ENCODE measurements around the gene FUOM.

FUOM gene

DNA sequence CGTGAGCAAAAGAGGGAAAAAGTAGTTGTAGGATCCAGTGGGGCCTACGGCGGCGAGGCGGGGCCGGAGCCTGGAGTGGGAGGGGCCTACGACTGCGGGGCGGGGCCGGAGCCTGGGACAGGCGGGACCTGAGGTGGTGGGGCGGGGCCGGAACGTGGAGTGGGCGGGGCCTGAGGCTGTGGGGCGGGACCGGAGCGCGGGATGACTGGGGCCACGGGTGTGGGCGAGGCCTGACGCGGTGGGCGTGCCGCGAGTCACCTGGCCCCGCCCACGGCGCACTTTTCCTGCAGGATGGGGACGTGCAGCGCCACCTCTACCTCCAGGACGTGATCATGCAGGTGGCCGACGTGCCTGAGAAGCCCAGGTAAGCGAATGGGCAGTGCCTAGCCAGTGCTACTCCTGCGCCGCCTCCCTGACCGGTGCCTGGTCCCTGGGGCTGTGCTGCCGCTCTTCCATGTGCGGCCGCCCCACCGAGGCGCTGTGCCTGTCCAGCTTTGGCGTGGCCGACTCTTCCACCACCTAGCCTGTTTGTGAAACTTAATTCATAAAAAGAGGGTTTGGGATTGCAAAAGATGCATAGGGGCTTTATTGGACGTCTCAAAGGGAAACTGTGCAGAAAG, 48.6 kb downstream of the FUOM start:
- no peak for DNase-seq

DNA sequence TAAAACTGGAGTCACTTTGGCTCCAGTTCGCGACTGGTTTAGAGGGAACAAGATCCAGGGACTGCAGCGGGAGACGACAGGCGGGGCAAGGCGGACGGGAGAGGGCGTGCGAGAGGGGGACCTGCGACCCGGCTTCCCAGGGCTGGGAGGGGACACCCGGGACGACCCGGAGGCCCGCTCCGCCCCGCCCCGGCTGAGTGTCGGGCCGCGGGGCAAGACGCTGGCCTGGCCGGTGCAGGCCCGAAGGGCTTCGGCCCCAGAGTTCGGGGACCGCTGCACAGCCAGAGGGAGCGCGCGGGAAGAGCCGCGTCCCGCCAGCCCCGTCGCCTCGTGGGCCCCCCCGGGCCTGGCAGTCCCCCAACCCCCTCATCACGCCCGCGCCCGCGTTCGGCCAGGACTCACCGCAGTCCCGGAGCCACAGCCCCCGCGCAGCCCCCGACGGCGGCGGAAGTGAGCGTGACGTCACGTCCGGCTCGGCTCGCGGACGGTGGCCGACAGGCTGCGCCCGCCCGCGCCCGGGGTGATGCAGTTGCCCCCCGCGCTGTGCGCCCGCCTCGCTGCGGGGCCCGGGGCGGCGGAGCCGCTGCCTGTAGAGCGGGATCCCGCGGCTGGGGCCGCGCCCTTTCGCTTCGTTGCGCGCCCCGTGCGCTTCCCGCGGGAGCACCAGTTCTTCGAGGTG, 49.3 kb downstream of the FUOM start, which contains the start of the genes TUBGCP2 and ZNF511:
TUBGCP2 (minus strand) TSS at position 452 of the 679 bp plus-strand sequence. CDS start 5,931 bp downstream, outside the sequence.
ZNF511 (plus strand) TSS at position 494 of the 679 bp plus-strand sequence; CDS start at position 524, 30 bp downstream.
- no peak for DNase-seq

DNA sequence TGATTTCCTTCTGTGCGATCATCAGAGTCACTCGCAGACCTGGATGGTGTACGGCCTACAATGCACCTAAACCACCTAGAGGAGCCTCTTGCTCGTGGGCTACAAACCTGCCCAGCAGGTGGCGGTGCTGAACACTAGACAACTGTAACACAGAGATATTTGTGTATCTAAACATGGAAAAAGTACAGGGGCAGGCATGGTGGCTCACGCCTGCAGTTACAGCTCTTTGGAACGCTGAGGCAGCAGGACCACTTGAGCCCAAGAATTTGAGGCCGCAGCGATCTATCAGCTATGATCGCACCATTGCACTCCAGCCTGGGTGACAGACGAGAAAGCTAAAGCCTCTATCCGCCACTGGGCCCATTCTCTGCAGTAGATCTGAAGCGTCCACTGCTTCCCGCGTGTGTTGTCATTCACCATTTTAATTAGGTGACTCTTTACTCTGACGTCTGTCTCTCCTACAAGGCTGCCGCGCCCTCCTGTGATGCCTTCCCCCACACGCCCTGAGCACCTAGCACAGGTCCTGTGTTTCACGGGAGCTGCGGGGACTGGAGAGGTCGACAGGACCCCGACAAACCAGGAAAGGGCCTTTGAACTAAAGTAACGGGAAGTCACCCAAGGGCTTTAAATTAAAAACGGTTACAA, 49.9 kb downstream of the FUOM start:
- DNase-seq: no peak

DNA sequence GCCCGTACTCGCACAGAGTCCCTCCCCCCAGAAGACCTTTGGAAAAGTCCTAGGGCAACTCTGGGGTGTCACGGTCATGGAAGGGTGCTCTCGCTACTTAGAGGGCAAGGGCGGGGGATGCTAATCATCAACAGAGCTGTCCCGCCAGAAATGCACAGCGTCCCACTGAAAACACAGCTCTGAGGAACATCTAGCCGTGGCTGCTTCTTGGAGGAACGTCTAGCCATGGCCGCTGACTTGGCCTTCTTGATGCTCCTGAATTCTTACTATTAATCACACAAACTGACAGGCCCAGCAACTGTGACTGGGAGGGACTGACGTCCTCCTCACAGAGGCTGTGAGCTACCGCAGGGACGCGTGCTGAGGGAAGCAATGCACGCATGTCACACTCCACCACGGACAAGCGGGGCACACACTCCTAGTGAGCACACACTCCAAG, 50.9 kb downstream of the FUOM start:
- no peak for DNase-seq

DNA sequence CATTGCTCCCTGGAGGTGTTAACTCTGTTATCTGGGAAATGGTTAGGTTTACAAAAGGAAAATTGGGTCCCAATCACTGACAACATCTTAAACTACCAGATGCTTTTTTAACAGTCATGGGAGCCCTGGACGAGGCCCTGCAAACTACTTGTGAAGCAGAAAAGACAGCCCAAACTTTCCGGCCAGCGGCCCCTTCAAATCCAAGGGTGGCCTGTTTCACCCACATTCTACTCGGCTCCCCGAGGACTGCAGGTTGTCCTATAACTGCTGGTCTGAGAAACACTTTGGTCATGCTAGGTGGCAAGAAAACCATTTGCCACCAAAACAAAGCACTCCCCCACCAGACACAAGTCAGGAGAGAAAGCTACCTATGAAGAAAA, 51.7 kb downstream of the FUOM start:
- no peak for DNase-seq
